ENCODE measurements around the gene PDE1A. TPM values are rescaled to one million over a fixed set of nuclear protein-coding genes. Genes with fewer than 3 reads are reported as not detected.
A peak's percentile ranks its signal among the peaks of the same experiment; 100 is the strongest.

PDE1A gene
- total and polyA plus RNA-seq, 2 of the 13 experiments (the other 11 are each of a cell fraction or from before 2014, with no cell fraction given) = not detected

DNA sequence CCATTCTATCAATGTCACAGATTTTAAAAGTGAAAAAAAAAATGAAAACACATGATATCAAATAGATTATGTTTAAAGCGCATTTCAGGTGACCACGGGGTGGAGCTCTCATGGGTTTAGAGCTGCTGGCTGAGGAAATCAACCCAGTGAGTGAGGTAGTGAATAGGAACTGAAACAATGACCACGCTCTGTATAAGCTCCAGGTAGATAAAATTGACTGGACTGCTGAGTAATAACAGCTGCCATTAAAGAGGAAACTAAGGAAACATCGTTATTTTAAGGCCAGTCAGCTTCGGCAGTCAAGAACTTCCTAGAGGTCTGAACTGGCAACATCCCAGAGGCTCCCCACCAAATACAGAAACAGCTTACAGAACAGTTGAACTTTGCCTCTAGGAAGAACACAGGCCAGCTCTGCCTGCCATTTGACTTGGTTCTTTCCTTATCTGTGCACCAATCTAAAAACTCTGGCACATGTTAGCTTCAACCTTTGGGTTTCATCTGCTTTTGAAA, 185.9 kb downstream of the PDE1A start (continued):
- TF ChIP-seq, protein P1, sequence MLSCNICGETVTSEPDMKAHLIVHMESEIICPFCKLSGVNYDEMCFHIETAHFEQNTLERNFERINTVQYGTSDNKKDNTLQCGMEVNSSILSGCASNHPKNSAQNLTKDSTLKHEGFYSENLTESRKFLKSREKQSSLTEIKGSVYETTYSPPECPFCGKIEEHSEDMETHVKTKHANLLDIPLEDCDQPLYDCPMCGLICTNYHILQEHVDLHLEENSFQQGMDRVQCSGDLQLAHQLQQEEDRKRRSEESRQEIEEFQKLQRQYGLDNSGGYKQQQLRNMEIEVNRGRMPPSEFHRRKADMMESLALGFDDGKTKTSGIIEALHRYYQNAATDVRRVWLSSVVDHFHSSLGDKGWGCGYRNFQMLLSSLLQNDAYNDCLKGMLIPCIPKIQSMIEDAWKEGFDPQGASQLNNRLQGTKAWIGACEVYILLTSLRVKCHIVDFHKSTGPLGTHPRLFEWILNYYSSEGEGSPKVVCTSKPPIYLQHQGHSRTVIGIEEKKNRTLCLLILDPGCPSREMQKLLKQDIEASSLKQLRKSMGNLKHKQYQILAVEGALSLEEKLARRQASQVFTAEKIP (CRISPR knock-in tag; IDR thresholded peaks at IDR 0.05; ENCODE audit: borderline replicate concordance) = no peak
- TF ChIP-seq SPEN (CRISPR knock-in tag; IDR thresholded peaks at IDR 0.05; ENCODE audit: low read depth) (no peak), RFXAP (CRISPR knock-in tag; IDR thresholded peaks at IDR 0.05; ENCODE audit: borderline replicate concordance) (0 out of 2 replicates have a peak, but pooled peaks have one; percentile 39), HMG20B (CRISPR knock-in tag; conservative IDR thresholded peaks at IDR 0.05) (no peak), ZFX (CRISPR knock-in tag; IDR thresholded peaks at IDR 0.05; ENCODE audit: low read depth) (no peak), ZMYM4 (CRISPR knock-in tag; IDR thresholded peaks at IDR 0.05) (peak; percentile 55; the same call in 1 of the 2 replicates), ZNF331 (CRISPR knock-in tag; IDR thresholded peaks at IDR 0.05) (no peak), TRIM24 (CRISPR knock-in tag; IDR thresholded peaks at IDR 0.05) (no peak), KLF11 (CRISPR knock-in tag; IDR thresholded peaks at IDR 0.05) (no peak), CEBPB (IDR thresholded peaks at IDR 0.05; ENCODE audit: borderline replicate concordance, low read depth, low read length) (no peak), ZNF207 (IDR thresholded peaks at IDR 0.05; ENCODE audit: borderline replicate concordance) (no peak), ZNF879 (CRISPR knock-in tag; IDR thresholded peaks at IDR 0.05) (no peak), NAIF1 (CRISPR knock-in tag; IDR thresholded peaks at IDR 0.05; ENCODE audit: borderline replicate concordance) (no peak)
- TF ChIP-seq, protein P2, sequence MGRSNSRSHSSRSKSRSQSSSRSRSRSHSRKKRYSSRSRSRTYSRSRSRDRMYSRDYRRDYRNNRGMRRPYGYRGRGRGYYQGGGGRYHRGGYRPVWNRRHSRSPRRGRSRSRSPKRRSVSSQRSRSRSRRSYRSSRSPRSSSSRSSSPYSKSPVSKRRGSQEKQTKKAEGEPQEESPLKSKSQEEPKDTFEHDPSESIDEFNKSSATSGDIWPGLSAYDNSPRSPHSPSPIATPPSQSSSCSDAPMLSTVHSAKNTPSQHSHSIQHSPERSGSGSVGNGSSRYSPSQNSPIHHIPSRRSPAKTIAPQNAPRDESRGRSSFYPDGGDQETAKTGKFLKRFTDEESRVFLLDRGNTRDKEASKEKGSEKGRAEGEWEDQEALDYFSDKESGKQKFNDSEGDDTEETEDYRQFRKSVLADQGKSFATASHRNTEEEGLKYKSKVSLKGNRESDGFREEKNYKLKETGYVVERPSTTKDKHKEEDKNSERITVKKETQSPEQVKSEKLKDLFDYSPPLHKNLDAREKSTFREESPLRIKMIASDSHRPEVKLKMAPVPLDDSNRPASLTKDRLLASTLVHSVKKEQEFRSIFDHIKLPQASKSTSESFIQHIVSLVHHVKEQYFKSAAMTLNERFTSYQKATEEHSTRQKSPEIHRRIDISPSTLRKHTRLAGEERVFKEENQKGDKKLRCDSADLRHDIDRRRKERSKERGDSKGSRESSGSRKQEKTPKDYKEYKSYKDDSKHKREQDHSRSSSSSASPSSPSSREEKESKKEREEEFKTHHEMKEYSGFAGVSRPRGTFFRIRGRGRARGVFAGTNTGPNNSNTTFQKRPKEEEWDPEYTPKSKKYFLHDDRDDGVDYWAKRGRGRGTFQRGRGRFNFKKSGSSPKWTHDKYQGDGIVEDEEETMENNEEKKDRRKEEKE (IDR thresholded peaks at IDR 0.05) = no peak
- TF ChIP-seq, protein P3, sequence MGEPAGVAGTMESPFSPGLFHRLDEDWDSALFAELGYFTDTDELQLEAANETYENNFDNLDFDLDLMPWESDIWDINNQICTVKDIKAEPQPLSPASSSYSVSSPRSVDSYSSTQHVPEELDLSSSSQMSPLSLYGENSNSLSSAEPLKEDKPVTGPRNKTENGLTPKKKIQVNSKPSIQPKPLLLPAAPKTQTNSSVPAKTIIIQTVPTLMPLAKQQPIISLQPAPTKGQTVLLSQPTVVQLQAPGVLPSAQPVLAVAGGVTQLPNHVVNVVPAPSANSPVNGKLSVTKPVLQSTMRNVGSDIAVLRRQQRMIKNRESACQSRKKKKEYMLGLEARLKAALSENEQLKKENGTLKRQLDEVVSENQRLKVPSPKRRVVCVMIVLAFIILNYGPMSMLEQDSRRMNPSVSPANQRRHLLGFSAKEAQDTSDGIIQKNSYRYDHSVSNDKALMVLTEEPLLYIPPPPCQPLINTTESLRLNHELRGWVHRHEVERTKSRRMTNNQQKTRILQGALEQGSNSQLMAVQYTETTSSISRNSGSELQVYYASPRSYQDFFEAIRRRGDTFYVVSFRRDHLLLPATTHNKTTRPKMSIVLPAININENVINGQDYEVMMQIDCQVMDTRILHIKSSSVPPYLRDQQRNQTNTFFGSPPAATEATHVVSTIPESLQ (CRISPR knock-in tag; conservative IDR thresholded peaks at IDR 0.05) = no peak
- TF ChIP-seq, protein P4, sequence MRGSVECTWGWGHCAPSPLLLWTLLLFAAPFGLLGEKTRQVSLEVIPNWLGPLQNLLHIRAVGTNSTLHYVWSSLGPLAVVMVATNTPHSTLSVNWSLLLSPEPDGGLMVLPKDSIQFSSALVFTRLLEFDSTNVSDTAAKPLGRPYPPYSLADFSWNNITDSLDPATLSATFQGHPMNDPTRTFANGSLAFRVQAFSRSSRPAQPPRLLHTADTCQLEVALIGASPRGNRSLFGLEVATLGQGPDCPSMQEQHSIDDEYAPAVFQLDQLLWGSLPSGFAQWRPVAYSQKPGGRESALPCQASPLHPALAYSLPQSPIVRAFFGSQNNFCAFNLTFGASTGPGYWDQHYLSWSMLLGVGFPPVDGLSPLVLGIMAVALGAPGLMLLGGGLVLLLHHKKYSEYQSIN (CRISPR knock-in tag; IDR thresholded peaks at IDR 0.05; ENCODE audit: borderline replicate concordance) = no peak
- TF ChIP-seq, protein P5, sequence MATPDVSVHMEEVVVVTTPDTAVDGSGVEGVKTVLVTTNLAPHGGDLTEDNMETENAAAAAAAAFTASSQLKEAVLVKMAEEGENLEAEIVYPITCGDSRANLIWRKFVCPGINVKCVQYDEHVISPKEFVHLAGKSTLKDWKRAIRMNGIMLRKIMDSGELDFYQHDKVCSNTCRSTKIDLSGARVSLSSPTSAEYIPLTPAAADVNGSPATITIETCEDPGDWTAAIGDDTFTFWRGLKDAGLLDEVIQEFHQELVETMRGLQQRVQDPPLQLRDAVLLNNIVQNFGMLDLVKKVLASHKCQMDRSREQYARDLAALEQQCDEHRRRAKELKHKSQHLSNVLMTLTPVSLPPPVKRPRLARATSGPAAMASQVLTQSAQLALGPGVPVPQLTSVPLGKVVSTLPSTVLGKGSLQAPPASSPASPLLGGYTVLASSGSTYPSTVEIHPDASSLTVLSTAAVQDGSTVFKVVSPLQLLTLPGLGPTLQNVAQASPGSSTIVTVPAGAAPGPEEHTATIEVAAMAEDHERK (CRISPR knock-in tag; IDR thresholded peaks at IDR 0.05; ENCODE audit: low read depth) = no peak
- TF ChIP-seq, protein P6, sequence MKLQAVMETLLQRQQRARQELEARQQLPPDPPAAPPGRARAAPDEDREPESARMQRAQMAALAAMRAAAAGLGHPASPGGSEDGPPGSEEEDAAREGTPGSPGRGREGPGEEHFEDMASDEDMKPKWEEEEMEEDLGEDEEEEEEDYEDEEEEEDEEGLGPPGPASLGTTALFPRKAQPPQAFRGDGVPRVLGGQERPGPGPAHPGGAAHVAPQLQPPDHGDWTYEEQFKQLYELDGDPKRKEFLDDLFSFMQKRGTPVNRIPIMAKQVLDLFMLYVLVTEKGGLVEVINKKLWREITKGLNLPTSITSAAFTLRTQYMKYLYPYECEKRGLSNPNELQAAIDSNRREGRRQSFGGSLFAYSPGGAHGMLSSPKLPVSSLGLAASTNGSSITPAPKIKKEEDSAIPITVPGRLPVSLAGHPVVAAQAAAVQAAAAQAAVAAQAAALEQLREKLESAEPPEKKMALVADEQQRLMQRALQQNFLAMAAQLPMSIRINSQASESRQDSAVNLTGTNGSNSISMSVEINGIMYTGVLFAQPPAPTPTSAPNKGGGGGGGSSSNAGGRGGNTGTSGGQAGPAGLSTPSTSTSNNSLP (IDR thresholded peaks at IDR 0.05; ENCODE audit: low read depth, low read length) = peak; percentile 31; the same call in 1 of the 2 replicates

Data from HepG2 (cell line).